ENCODE measurements around the gene SPAG16.

DNA sequence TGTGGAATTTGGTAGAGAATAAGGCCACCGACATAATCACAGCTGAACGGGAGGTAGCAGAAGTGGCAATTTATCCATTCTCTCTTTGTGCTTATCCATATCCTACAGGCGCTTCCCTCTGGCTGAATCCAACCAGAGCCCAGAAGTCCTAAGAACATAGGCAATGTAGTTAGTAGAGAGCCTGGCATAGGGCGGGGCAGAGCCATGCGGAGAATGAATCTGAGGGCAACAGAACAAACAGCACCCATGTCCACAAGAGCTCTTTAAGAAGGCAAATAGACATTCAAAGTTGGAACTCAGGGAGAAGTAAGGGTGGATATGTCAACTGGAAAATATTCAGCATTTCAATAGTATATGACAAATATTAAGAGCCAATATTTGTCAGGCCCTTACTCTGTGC lies 820.7 kb downstream of the SPAG16 start:
- TF ChIP-seq, protein P1, sequence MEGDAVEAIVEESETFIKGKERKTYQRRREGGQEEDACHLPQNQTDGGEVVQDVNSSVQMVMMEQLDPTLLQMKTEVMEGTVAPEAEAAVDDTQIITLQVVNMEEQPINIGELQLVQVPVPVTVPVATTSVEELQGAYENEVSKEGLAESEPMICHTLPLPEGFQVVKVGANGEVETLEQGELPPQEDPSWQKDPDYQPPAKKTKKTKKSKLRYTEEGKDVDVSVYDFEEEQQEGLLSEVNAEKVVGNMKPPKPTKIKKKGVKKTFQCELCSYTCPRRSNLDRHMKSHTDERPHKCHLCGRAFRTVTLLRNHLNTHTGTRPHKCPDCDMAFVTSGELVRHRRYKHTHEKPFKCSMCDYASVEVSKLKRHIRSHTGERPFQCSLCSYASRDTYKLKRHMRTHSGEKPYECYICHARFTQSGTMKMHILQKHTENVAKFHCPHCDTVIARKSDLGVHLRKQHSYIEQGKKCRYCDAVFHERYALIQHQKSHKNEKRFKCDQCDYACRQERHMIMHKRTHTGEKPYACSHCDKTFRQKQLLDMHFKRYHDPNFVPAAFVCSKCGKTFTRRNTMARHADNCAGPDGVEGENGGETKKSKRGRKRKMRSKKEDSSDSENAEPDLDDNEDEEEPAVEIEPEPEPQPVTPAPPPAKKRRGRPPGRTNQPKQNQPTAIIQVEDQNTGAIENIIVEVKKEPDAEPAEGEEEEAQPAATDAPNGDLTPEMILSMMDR (IDR thresholded peaks at IDR 0.05) = no peak
- TF ChIP-seq ZFX (IDR thresholded peaks at IDR 0.05; ENCODE audit: borderline replicate concordance) = no peak

All from 22Rv1 (cell line).